GM19328 (cell line): ENCODE measurements around the gene SPRTN.
A peak's percentile ranks its signal among the peaks of the same experiment; 100 is the strongest.
"Not testable (repeated sequence)": the region's sequence is repeated elsewhere in the genome, so short reads cannot be mapped to it uniquely, and the experiment has no call there.

Source experiments
- ATAC-seq: cut with Tn5 transposase; IDR thresholded peaks from one replicate; pipeline ENCODE4 v1.9.1; 2021; ENCODE audit warnings: mild to moderate bottlenecking, moderate library complexity; ENCODE audit not compliant: unreplicated experiment

Gene SPRTN

GRCh38 chr1:231335663-231336602 is 2.2 kb upstream of the SPRTN start:
- ATAC-seq = no peak

DNA sequence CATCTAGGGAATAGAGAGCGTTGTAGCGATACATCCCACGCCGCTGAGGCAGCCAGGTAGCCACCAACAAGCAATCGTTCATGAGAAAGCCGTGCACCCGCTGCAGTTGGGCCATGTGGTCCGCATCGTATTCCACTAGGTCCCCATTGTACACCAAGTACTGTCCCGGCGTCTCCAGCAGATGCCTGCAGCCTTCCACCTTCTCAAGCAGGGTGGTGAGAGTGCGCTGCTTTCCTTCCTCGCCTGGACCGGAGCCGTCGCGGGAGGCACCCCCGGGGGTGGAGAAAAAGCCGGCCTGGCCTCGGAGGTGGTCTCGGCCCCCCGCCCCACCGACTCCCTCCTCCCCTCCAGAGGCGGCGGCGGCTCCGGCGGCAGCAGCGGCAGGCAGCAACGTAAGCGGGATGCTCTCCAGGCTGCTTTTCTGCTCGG is 1.0 kb upstream of the SPRTN start:
- peak; percentile 0 for ATAC-seq

DNA sequence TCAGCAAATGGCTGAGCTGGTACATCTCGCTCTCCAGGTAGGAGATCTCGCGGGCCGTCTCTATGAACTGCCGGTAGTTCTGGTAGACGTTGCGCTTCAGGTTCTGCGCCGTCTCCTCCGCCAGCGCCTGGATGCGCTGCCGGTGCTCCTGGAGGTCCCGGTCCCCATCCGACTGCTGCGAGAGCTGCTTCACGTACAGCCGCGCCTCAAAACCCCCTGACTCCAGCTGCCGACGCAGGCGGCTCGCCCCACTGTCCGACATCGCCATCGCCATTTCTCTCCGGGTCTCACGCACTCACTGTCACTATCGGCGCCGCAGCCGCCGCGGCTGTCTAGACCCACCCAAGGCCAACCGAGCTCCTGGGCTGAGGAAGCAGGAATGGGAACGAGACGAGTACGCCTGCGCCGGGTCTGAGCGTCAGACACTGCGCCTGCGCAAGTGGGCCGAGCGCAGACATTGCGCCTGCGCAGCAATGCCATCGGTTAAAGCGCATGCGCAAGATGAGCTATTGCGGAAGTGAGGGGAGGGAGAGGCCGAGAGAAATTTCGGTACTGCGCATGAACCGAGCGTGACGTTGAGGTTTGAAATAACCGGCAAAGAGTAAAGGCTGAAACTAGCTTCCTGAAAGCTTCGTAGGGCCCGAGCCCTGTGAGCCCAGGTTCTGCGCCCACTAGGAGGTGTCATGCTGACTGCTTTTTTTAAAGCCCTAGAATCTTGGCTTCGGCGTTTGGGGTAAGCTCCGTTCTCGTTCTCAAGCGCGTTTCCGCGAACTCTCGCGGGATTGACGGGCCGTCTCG is 422 bp upstream of the SPRTN start, which contains the start of gene EXOC8:
Gene EXOC8 (minus strand): TSS at position 381 of the 798 bp plus-strand sequence. CDS start 107 bp downstream, at position 274.
- peak; percentile 80 for ATAC-seq

DNA sequence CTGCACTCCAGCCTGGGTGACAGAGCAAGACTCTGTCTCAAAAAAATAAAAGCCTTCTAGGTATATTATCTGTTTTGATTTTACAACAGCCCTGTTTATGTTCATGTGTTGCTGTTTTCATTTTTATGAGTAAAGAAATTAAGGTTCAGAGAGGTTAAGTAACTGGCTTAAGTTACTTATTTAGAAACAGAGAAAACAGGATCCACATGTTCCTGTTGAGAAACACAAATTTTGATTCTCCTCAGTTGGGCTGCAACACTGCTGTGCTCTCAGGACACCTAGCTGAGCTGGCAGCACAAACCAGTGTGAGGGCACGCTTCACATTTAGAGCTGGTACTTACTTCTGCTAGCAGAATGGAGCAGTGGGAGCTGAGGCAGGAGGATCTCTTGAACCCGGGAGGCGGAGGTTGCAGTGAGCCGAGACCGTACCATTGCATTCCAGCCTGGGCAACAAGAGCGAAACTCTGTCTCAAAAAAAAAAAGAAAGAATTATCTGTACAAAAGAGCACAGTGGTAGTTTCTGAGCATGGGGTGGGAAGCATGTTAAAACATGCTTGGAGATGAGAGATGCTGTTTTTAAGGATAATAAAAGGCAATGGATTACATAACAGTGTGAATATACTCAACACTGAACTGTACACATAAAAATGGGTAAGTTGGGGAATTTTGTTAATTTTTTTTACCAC is 2.4 kb downstream of the SPRTN start:
- ATAC-seq = no peak

DNA sequence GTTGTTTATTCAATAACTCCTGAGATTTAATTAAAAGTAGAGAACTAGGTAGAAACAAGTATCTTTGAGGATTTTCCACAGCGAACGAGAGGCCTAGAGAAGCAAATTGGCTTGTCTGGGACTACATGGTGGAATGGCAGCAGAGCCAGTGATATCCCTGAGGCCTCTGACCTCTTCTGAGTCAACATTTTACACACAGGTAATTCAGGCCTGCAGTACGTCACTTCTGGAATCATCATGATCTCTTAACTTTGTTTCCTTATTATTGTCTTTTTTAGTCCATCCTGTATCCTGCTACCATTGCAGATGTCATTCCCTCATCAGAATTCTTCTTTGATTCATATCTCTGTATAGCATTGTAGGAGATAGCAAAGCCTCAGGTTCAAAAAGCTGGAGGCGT is 9.9 kb downstream of the SPRTN start:
- no peak for ATAC-seq

- no peak for ATAC-seq
These were observed 10.3 kb downstream of the SPRTN start for GRCh38 chr1:231348442-231348841.

DNA sequence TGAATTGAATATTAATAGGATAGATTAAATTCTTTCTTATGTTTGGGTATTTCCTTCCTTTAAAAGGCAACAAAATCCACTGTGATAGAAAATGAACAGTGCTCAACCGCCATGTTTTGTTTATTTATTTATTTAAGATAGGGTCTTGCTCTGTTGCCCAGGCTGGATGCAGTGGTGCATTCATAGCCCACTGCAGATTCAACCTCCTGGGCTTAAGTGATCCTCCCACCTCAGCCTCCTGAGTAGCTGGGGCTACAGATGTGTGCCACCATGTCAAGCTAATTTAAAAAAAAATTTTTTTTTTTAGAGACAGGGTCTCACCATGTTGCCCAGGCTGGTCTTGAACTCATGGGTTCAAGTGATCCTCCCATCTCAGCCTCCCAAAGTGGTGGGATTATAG is 10.8 kb downstream of the SPRTN start:
- not testable (repeated sequence) for ATAC-seq

DNA sequence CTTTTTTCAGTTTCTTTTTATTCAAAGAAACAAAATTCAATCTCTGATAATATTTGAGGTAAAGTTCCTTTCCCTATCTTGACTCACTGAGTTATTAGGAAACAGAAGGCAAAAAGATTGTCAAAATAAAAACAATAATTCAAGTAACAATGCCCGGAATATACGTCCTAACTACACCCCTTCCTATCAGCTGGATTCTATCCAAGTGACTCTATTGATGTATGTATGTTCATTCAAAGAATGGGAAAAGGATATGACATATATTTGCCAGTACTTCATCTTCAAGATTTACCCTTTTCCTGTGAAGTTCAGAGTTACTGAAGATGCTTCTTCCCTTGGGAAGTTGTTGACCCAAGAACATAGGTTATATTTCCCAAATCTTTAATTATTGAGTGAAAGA is 13.7 kb downstream of the SPRTN start:
- ATAC-seq = no peak

- ATAC-seq = no peak
These were observed 15.0 kb downstream of the SPRTN start for GRCh38 chr1:231353086-231353485.

DNA sequence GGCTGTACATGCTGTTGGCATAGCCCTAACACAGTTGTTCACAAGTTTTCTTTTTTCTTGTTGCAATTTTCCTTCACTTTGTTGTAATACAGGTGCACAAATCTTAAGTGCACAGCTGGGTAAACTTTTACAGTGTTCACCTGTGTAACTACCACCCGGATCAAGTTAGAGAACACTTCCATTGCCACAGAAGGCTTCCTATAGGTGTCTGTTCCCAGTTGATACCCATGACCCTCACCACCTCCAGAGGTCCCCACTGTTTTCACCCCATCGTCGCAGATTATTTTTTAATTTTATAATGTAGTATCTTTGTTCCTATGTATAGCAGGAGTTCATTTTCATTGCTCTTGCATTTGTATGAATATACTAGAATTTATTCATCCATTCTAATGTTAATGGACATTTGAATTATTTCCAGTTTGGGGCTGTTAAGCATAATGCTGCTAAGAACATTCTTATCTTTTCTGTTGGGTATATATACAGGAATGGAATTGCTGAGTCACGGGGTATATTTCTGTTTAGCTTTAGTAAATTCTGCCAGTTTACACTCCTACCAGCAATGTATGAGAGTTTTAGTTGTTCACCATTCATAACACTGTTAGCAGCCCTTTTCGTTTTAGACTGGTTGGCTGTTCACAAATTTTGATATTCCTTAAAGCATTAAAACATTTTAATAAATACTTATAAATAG is 16.4 kb downstream of the SPRTN start:
- ATAC-seq = no peak

DNA sequence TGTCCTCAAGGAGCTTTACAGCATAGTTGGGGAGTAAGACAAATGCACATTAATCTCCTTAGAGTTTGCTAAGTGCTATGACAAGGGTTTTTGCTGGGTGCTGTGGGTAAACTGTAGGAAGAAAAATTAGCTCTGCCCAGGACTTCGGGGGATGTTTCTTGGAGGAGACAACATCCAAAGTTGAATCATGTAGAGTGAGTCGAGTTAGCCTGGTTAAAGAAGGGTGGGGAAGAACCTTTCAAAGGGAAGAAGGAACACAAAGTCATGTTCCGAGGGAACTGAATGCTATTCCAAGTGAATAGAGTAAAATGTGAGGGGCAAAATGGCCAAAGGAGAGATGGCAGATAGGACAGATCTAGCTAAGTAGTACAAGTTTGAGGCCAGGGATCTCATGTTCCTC is 17.1 kb downstream of the SPRTN start:
- no peak for ATAC-seq

GRCh38 chr1:231357187-231357772 is 19.2 kb downstream of the SPRTN start:
- peak; percentile 8 for ATAC-seq

GRCh38 chr1:231357831-231358354 is 19.8 kb downstream of the SPRTN start:
- peak; percentile 77 for ATAC-seq

- ATAC-seq = no peak
These were observed 21.0 kb downstream of the SPRTN start for GRCh38 chr1:231359113-231359512.

DNA sequence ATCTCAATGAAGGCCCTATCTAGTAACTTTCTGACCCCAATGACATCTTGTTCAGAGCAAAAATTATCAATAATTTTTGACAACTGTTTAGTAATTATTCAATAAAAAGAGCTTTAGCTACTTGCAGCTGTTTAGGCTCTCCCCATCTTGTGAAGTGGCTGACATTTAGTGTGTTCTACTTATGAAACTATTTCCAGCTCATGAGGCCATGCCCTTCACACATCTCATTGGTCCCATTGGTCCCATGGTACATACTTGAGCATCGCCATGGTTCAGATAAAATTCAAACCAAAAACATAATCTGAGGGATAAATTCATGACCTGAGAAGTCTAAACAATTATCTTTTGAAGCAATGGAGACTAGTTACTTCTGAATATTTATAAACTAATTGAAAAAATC is 24.2 kb downstream of the SPRTN start:
- ATAC-seq = no peak

GRCh38 chr1:231363624-231364023 is 25.5 kb downstream of the SPRTN start:
- ATAC-seq = no peak

DNA sequence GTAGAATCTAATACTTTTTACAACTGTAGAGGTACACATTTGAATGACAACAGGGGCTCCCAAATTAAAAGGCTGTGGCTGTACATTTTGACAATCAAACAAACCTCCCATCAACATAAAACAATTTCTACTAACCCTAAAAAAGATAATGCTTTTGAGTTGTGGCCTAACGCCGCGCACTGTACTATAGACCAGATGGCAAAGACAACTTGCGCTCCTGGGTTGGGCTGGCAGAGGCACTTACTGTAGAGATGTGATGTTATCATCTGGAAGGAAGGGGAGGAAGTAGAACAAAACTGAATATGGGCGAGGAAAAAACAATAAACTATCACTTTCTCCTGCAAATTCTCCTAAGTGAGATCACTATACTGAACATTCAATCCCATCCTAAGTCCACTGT is 26.1 kb downstream of the SPRTN start:
- no peak for ATAC-seq

- no peak for ATAC-seq
These were observed 31.2 kb downstream of the SPRTN start for GRCh38 chr1:231369282-231369681.

DNA sequence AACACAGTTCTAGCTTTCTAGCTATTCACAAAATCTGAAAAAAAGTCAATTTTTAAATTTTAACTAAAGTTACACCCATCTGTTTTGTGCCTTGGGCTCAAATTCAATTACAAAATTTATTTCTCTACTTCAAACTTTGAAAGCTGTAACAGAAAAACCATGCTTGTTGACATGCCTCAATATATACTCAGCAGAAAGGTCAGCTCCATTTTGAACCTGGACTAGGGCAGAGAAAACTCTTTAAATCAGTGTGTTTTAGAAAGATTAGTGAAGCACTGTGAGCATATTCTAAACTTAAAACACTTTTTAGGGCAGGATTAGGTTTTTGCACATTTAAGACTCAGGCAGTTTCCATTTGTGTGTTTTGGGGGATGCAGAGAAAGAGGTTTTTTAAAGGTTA is 34.4 kb downstream of the SPRTN start:
- ATAC-seq = no peak

GRCh38 chr1:231374394-231374793 is 36.3 kb downstream of the SPRTN start:
- no peak for ATAC-seq
